Stimulated activated CD4-positive, alpha-beta T cell treated with anti-CD3 and anti-CD28 coated beads, Interleukin-1b, Interleukin-23, amount 100 ng/mL, for 24 hours (primary cell): Measurements from ENCODE around the gene TACC3.

ENCODE experiments used
- DNase-seq, 4 experiments: peaks; one replicate each; pipeline ENCODE4 v3.0.0-alpha.2; 2020; ENCODE audit warnings: low read depth in 4 of 4, low spot score in 1 of 4

TACC3 gene

GRCh38 chr4:1721003-1721665 is at the start of gene TACC3, which contains the start of gene TMEM129:
TACC3 (plus strand) TSS chr4:1721521; CDS start chr4:1723422, 1,901 bp downstream.
TMEM129 (minus strand) TSS chr4:1721323; CDS start chr4:1720837, 486 bp downstream.
- DNase-seq = peak; percentile 79 to 91 (median 85)

- no peak for DNase-seq
Measured at GRCh38 chr4:1673671-1674070, 47.6 kb upstream of the TACC3 start.

- DNase-seq = no peak
Measured at GRCh38 chr4:1674682-1675081, 46.6 kb upstream of the TACC3 start.

- DNase-seq = no peak
Measured at GRCh38 chr4:1675136-1675801, 46.1 kb upstream of the TACC3 start.

- DNase-seq = no peak
Measured at GRCh38 chr4:1675802-1676137, 45.6 kb upstream of the TACC3 start.

GRCh38 chr4:1676605-1677525 is 44.5 kb upstream of the TACC3 start:
- no peak for DNase-seq

GRCh38 chr4:1678244-1678643 is 43.1 kb upstream of the TACC3 start:
- DNase-seq = no peak

- no peak for DNase-seq
Measured at GRCh38 chr4:1682860-1683259, 38.5 kb upstream of the TACC3 start.

- no peak for DNase-seq
Measured at GRCh38 chr4:1683261-1683735, 38.0 kb upstream of the TACC3 start.

- DNase-seq = peak; percentile 6 to 92 (median 44)
Measured at GRCh38 chr4:1683736-1684505, 37.4 kb upstream of the TACC3 start, which contains the start of gene FAM53A. FAM53A (minus strand) TSS chr4:1684313; CDS start chr4:1668741, 15,572 bp downstream.

GRCh38 chr4:1684506-1685234 is 36.7 kb upstream of the TACC3 start:
- peak in 2 of 4 experiments; percentile 88 to 98 for DNase-seq

GRCh38 chr4:1685235-1686150 is 35.8 kb upstream of the TACC3 start:
- DNase-seq = no peak

- no peak for DNase-seq
Measured at GRCh38 chr4:1686440-1687036, 34.8 kb upstream of the TACC3 start.

- no peak for DNase-seq
Measured at GRCh38 chr4:1690698-1691097, 30.6 kb upstream of the TACC3 start.

- no peak for DNase-seq
Measured at GRCh38 chr4:1691737-1692373, 29.5 kb upstream of the TACC3 start.

- DNase-seq = peak; percentile 42 to 58 (median 53)
Measured at GRCh38 chr4:1693131-1693896, 28.0 kb upstream of the TACC3 start.

GRCh38 chr4:1695913-1696312 is 25.4 kb upstream of the TACC3 start:
- no peak for DNase-seq
